GM20000 (cell line): ENCODE data around the gene ARL9.
A peak's percentile ranks its signal among the peaks of the same experiment; 100 is the strongest.

Experiments used
- DNase-seq: peaks from one replicate; pipeline ENCODE4 v3.0.0; 2012; ENCODE audit warnings: low spot score
- CTCF ChIP-seq: IDR thresholded peaks from 2 replicates; pipeline ENCODE4 v1.5.1; 2012; ENCODE audit warnings: mild to moderate bottlenecking, control low read depth; ENCODE audit errors: extremely low read depth, missing control alignments

Gene ARL9

DNA sequence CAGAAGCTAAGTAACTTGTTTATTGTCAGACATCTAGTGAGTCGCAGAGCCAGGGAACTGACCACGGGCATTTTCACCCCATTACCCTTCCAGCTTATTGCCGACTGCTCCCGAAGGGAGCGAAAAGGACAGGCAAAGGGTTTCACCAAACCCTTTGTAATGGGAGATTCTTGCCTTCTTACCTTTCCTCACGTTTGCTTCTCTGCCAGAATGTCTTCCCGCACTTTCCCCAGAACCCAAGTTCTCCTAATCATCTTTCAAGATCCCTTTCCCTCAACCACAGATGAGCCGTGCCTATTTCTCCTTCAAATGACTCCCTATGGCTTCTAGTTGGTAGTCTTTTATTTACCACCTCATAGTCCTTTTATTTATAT, 38.7 kb upstream of the ARL9 start:
- DNase-seq: peak; percentile 10
- no peak for TF ChIP-seq CTCF

- TF ChIP-seq CTCF: no peak
- DNase-seq: peak; percentile 90
Observed at GRCh38 chr4:56467284-56468096, 38.1 kb upstream of the ARL9 start, which contains the start of gene SRP72. TSS of gene SRP72 (plus strand) at chr4:56467617. CDS start at chr4:56467636, 19 bp downstream.

DNA sequence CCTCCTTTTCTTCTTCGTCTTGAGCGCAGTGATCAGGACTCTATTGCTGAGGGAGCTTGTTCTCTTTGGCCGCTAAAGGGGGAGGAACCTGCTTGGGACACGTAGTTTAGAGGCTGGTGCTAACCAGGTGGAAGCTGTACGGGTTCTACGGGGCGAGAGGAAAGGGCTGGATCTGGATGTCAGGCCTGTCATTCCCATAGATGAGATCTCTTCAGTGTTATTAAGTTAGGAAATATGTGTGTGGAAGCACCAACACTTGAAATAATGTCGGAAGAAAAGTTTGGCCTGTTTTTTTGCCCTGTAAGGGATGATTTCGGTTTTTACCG, 37.5 kb upstream of the ARL9 start:
- TF ChIP-seq CTCF: no peak
- peak; percentile 50 for DNase-seq

GRCh38 chr4:56469489-56470210, 35.9 kb upstream of the ARL9 start:
- no peak for DNase-seq
- TF ChIP-seq CTCF: no peak

DNA sequence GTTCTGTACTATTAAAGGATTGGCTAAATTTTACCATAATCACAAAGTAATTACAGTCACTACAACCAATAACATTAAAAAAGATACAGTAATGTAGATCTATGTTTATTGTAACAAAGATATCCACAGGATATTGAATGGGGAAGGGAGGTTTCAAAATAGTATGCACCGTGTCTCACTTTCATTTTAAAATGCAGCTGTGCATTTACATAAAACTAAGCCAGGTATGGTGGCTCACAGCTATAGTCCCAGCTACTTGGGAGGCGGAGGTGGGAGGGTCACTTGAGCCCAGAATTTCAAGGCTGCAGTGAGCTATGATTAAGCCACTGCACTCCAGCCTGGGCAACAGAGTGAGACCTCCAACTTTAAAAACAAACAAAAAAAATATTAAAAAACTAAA, 29.7 kb upstream of the ARL9 start:
- no peak for TF ChIP-seq CTCF
- DNase-seq: peak; percentile 15

GRCh38 chr4:56477192-56477702, 28.3 kb upstream of the ARL9 start:
- no peak for DNase-seq
- TF ChIP-seq CTCF: no peak

GRCh38 chr4:56480691-56481090, 24.9 kb upstream of the ARL9 start:
- no peak for DNase-seq
- no peak for TF ChIP-seq CTCF
